NCI-H1694 (cell line): ENCODE data around the gene PRPF40B.
"Not testable (repeated sequence)": the region's sequence is repeated elsewhere in the genome, so short reads cannot be mapped to it uniquely, and the experiment has no call there.

Experiments
- DNase-seq: peaks from one replicate; lab custom pipeline; 2025; lab: John Stamatoyannopoulos, UW

Gene PRPF40B

DNA sequence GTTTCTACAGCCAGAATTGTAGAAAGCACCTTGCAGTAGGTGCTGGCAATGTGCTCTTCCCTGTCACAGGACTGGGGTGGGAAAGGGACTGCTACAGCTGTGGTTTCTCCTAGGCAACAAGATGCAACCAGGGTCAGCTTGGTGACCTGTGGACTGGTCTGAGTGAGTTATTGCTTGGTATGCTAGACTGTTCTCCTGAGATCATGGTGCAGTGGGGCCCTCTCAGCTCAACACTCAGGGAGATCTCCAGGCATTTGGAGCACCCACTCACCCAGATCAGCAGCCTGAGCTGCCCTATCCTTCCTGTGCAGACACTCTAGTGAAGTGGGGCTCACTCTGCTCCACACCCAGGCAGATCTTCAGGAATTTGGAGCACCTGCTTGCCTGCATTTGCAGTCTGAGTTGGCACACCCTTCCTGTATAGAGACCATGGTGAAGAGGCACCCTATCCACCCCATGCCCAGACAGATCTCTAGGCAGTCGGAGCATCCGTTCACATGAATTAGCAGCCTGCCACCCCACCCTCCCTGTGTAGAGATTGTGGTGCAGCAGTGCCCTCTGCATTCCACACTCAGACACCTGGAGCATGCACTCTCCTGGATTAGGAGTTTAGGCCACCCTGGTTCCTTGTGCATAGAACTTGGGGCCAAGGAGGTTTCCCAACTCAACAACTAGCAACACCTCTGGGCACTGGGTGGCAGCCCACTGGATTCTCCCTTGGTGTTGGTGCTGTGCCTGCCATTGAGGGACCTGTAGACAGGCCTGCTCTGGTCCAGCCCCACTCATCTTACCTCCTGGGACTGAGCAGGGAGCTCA lies 14.1 kb upstream of the PRPF40B start:
- DNase-seq: no peak

DNA sequence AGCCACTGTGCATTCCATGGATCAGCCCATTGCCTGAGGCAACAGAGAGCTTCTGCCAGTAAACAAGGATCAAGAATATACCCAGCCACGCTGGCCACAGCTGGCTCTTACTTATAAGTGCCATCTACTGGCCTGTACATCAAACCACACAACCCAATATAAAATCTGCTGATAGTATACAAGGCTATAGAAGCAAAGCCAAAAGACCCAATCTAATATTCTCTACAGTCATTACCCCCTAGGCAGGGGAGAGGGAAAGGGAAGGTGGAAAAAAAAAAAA lies 13.5 kb upstream of the PRPF40B start:
- no peak for DNase-seq

DNA sequence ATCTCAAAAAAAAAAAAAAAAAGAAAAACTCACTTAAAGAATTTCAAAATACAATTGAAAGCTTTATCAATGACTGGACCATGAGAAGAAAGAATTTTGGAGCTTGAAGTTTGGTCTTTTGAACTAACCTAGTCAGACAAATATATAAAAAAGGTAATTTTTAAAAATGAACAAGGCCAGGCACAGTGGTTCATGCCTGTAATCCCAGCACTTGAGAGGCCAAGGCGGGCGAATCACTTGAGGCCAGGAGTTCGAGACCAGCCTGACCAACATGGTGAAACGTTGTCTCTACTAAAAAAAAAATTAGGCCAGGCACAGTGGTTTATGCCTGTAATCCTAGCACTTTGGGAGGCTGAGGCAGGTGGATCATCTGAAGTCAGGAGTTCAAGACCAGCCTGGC lies 12.6 kb upstream of the PRPF40B start:
- DNase-seq: not testable (repeated sequence)

DNA sequence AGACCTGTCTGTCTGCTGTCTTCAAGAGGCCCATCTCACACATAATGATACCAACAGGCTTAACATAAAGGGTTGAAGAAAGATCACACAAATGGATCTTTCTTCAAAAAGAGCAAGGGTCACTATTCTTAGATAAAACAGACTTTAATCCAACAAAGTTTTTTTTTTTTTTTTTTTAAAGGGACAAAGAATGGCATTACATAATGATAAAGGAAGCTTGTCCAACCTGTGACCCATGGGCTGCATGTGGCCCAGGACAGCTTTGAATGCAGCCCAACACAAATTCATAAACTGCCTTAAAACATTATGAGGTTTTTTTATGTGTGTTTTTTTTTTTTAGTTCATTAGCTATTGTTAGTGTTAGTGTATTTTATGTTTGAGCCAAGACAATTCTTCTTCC lies 11.2 kb upstream of the PRPF40B start:
- DNase-seq: no peak

DNA sequence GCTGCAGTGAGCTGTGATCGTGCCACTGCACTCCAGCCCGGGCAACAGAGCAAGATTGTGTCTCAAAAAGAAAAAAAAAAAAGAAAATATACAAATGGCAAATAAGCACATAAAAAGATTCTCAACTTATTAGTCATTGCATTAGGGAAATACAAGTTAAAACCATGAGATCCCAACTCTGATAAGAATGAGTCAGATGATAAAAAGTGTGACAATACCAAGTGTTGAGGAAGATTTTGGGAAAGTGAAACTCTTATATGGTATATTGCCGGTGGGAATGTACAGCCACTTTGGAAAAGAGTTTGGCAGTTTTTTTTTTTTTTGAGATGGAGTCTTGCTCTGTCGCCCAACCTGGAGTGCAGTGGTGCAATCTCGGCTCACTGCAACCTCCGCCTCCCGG lies 7.6 kb upstream of the PRPF40B start:
- no peak for DNase-seq

DNA sequence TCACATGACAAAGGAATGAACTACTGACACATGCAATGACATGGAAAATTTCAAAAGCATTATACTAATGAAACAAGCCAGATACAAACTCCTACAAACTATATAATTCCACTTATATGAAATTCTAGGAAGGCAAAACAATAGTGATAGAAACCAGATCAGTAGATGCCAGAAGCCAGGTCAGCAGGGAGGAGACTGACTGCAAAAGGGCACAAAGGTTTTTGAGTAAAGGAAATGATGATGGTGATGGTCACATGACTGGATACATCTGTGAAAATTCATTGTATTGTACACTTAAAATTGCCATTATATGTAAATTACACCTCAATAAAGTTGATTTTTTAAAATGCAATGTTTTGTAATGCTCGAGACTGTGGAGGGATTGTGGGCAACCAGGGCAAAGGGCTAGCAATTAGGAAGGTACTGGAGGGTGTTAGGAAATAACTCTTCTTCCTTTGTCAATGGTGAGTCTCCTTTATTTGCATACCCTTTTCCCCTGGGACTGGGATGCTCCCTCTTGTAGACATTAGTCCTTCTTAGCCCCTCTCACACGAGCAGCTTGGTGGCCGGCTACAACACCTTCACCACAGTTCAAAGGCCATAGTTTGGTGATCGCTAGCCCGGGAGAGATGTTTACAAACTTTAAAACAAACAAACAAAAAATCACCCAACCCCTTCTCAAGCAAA lies 6.7 kb upstream of the PRPF40B start:
- no peak for DNase-seq

DNA sequence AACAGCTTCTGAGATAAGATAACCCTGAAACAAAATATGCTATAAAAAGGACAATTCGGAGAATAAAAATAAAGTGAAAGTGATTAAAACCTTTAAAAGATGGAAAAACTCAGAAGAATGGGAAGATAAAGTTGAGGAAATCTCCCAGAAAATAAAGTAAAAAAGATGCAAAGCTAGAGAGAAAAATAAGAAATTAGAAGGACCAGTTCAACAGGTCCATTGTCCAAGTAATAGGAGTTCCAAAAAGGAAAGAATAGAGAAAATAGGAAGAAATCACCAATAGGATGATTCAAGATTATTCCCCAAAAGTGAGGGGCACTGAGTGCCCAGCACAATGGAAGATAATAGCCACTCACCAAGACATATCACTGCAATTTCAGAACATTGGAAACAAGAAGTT lies 4.8 kb upstream of the PRPF40B start:
- DNase-seq: no peak

DNA sequence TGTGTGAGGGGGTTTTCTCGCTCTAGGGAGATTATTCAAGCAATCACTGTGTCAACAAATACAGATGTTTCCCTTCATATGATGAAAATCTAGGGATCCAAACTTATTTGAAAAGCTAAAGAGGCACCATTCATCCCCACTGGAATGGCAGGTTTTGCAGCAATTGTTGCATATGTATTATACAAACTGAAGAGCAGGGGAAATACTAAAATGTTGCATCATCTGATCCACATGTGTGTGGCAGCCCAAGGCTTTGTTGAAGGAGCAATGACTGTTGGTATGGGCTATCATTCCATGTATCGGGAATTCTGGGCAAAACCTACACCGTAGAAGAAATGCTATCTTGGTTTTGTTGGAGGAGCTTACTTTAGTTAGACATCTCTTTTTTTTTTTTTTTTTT lies 4.1 kb upstream of the PRPF40B start:
- no peak for DNase-seq

DNA sequence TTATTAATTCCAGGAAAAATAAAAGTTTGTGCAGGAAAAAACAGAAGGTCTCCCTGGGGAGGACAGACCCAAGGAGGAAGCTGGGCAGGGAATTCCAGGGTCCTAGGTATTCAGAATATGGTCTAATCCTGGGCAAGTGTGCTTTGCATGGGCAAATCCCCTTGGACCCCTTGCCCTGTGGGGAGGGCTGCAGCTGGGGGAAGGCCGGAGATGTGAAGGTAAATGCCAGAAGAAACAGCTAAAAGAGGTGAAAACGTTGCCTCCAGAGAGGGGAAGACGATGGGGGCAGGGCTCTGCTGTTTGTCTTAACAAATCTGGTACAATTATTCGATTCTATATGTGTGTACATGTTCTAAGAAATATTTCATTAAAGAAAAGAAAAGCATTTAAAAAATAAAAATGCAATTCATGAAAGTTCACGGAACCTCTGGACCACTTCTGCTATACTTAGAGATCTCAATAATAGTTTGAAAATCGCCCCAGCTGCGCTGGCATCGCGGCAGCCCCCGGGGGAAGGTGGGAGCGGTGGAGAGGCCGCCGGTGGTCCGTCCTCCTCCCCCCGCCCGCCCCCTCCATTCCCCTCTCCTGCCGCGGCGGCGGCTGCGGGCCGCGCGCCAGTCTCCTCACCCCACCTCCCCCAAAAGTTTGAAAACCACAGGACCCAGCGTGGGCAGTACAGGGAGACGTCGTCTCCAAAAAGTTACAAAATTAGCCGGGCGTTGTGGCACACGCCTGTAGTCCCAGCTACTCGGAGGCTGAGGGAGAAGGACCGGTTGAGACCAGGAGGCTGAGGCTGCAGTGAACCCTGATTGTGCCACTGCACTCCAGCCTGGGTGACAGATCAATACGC lies 1.5 kb upstream of the PRPF40B start:
- no peak for DNase-seq

DNA sequence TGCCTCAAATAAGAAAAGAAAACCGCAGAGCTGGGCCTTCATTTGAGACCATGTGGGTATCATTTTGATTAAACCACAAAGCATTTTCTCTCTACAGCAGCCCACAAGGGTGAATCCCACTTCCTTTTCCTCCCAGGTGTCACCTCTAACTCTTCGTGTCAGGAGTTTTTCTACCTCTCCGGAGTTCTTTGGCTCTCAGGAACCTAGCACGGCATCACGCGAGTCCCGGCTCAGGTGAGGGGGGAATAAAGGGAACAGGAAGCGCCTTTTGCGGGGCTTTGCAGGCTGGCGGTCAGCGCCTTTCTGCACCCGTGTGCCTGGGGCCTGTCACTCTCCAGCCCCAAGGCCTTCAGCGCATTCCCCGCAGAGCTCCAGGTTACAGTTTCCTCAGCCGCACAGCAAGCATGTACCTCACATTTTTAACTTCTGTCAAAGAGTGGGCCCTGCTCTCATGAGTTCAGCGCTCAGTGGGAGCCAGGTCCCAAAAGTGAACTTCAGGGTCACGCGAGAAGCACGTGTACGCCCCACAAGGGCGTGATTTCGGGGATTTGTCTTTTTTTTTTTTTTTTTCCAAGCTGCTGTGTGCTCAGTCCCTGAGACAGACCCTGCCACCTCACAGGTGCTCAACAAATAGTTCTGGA lies 740 bp upstream of the PRPF40B start:
- DNase-seq: peak; percentile 39

DNA sequence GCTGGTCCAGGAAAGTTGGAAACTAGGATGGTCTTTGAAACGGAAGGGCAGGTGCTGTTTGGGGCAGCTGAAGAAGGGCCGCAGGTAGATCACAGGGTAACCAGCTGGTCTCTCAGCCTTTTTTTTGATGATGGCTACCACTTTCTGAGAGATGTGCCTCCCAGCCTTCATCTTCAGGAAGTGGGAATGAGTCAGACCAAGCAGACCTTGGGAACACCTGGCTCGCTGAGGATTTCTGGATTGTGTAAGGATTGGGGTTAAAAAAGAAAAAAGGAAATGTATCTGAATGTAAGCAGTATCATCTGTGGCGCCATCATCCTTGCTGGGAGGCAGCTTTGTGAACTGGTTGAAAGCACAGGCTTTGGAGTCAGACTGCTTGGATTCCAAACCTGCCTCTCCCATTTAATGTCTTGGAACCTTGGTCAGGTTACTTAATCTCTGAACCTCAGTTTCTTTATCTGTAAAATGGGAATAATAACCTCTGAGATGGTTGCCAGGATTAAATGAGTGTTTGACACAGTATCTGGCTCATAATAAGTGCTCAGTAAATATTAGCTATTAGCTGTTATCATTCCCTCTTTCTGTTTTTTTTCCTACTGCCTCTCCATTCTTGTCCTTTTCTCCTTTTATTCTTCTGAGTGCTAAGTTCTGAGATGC lies 1.7 kb downstream of the PRPF40B start:
- DNase-seq: no peak

DNA sequence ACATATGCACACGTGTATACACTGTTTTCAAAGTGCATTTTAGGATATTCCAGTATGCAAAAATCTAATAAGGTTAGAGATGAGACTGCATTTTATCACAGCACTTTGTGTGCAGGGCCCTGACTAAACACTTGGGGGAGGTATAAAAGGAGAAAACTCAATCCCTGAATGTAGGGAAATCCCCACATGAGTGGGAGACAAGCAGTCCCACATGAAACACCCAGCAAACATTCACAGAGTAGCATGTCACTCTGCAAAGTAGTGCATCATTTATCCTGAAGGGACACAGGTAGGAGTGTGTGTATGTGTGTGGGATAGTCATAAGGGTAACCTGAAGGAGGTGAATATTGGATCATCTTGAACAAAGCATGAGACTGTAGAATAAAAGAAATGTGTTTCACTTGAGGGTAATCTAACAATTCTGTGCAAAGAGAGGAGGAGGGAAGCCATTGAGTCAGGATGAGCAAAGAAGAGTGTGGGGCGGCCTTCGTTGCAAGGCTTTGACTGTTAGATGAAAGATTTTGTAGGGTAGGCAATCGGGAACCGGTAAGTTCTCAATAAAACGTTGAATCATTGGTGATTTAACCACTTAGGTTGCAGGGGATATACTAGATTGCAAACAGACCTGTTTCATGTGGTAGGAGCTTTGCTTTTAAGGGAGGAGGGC lies 2.9 kb downstream of the PRPF40B start:
- no peak for DNase-seq

DNA sequence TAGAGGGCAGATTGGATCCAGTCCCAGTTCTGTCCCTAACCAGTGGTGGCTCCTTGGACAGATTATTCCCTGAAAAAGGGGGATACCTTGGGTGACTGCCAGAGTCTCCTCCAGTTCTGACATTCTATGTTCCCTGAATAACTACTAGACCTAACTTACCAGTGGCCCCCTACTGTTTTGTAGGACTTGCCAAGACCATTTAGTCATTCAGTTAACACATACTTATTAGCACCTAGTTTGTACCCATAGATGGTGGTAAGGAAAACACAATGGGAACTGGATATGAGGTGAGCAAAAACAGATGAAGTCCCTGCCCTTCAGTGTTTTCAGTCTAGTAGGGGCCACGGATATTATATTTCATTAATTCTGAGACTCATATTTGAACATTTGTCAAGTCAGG lies 3.5 kb downstream of the PRPF40B start:
- no peak for DNase-seq

DNA sequence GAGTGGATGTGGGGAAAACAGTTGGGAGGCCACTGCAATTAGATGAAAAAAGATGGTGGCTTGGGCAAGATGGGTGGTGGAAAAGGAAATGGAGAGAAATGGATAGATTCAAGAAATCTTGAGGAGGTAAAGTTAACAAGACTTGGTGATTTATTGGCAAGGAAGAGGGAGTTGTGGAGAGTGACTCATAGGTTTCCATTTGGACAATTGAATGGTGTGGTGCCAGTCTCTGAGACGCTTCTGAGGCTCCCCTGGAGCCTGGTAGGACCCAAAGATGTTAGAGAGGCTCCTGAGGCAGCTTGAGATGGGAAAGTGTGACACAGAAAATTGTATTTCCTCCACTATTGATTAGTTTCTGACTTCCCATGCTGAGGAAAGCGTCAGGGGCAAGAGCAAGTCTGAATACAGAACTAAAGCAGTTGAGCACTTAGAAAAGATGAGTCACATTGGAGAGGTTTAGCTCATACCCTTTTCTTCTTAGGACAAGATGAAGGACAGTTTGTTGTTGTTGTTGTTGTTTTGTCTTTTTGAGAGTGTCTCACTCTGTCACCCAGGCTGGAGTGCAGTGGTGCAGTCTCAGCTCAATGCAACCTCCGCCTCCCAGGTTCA lies 4.5 kb downstream of the PRPF40B start:
- no peak for DNase-seq

DNA sequence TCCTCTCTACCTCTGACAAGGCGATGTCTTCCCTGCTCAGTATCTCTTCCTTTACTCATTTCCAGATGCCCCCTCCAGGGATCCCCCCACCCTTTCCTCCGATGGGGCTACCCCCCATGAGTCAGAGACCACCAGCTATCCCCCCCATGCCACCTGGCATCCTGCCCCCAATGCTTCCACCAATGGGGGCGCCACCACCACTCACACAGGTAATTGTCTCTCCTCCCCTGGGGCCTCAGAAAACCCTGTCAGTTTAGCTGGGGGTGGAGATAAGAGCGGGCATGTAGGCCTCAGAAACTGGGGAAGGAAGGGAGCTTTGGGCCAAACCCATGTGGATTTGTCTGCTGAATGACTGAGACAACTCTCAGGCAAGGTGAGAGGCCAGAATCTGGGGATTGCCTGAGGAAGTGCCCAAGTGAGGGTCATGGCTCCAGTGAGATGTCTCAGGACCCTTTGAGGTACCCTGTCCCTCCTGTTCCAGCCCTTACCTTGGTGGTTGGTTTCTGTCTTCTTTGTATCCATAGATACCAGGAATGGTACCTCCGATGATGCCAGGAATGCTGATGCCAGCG lies 8.1 kb downstream of the PRPF40B start:
- DNase-seq: no peak

DNA sequence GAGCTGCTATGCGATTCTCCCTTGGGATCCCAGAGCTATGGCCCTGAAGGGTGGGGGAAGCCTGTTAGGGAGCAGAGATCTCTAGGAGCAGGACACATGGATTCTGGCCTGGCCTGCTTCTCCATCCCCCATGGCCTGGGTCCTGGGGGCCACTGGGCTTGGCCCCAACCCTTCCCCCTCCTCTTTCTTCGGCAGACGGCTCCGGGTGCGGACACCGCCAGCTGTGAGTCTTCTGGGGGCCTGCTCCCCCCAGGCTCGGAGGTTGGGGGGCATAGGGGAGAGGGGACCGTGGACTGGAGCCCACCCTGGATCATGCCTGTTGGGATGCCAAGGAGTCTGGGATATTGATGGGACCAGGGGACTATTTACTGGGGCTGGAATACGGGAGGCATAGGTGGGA lies 9.0 kb downstream of the PRPF40B start:
- no peak for DNase-seq

DNA sequence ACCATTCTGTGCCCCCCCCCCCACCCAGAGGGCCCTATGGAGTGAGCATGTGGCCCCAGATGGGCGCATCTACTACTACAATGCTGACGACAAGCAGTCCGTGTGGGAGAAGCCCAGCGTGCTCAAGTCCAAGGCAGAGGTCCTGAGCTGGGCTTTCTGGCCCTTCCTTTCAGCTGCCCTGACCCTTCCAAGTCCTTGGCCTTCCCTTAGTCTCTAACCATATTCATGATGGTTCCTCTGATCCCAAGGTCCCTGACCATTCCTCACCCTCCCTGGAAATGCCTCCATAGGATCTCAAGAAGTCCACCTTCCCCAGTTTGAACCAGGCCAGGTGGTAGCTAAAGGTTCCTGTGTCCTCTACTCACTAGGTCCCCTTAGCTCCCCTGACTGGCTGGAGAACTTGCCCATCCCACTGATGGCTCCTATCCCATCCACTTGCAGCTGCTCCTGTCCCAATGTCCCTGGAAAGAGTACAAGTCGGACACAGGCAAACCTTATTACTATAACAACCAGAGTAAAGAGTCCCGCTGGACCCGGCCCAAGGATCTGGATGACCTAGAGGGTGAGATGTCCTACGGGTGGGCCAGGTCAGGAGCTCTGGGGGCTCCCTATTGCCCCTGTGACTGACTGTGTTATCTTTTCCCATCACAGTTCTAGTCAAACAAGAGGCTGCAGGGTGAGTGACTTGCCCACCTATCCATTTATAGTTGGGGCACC lies 9.8 kb downstream of the PRPF40B start:
- DNase-seq: no peak

DNA sequence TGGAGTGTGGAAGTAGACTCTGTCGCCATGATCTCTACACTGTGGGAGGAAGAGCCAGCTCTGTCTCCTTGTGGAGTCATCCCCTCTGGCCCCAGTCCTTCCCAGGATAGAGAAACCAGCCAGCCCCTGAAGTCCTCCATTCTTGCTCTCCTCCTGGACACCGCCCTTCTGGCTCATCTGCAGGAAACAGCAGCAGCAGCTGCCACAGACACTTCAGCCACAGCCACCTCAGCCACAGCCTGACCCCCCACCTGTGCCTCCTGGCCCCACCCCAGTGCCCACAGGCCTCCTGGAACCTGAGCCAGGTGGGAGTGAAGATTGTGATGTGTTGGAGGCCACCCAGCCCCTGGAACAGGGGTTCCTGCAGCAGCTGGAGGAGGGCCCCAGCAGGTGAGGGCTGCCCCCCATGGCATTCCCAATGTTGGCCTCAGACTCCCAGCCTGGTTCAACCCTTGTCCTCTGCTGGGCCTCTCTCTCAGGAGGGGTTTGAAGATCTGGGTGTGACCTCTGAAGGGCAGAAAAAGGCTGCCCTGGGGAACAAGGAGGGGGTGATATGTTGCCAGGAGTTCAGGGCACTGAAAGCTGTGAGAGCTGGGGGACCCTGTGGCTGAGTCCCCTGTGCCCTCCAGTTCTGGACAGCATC lies 10.5 kb downstream of the PRPF40B start:
- DNase-seq: no peak

DNA sequence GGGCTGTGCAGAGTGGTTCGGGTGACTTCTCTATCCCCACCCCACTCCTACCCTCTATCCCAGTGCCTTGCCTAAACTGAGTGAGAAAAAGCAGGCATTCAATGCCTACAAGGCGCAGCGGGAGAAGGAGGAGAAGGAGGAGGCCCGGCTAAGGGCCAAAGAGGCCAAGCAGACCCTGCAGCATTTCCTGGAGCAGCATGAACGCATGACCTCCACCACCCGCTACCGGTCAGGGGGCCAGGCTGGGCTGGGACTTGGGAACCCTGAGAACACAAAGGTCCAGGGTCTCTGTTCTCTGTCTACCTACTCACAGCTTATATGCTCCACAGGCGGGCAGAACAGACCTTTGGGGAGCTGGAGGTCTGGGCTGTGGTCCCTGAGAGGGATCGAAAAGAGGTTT lies 11.7 kb downstream of the PRPF40B start:
- DNase-seq: no peak

DNA sequence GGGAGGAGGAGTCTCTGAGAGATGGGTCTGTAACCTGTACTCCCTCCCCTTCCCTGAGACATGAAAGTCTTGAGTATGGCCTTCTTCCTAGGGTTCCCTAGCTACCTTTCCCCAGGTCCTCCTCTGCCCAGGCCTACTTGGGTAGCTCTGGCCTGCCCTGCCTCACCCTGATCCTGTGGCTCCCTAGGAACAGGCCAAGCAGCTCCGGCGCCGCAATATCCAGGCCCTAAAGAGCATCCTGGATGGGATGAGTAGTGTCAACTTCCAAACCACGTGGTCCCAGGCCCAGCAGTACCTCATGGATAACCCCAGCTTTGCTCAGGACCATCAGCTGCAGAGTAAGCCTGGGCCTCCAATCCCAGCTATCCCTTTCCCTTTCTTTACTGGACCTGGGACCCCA lies 12.3 kb downstream of the PRPF40B start:
- no peak for DNase-seq
